GM06990 (cell line): Measurements from ENCODE around the gene LRFN2.

Experiments
- DNase-seq: peaks from one replicate; pipeline ENCODE4 v3.0.0-alpha.2; 2011; ENCODE audit not compliant: insufficient read length; ENCODE audit errors: extremely low read depth
- H3K27me3 ChIP-seq: replicated peaks from 2 replicates; pipeline ENCODE4 v1.6.0; 2011; ENCODE audit warnings: low read length; ENCODE audit not compliant: control insufficient read depth, insufficient read depth
- H3K36me3 ChIP-seq: 2 replicates; pipeline ENCODE4 v1.5.1; 2011; ENCODE audit warnings: low read length; ENCODE audit not compliant: control insufficient read depth, insufficient read depth
- H3K4me3 ChIP-seq: replicated peaks from 2 replicates; pipeline ENCODE4 v1.5.1; 2011; ENCODE audit warnings: low read depth, mild to moderate bottlenecking, control low read depth, low read length
- CTCF ChIP-seq: IDR thresholded peaks from 2 replicates; pipeline ENCODE4 v1.5.1; 2011; ENCODE audit warnings: low read length, control low read depth, mild to moderate bottlenecking, inconsistent platforms; ENCODE audit not compliant: insufficient read depth, poor library complexity, severe bottlenecking

Gene LRFN2

GRCh38 chr6:40545954-40546353 is 41.2 kb downstream of the LRFN2 start:
- Histone ChIP-seq H3K36me3 (no peaks in the 10 kb centered on the region), H3K4me3 (no peak overlapping the region), H3K27me3 (no peaks in the 10 kb centered on the region; the same call in 1 of the 2 replicates)
- DNase-seq: no peak
- TF ChIP-seq CTCF: no peak

DNA sequence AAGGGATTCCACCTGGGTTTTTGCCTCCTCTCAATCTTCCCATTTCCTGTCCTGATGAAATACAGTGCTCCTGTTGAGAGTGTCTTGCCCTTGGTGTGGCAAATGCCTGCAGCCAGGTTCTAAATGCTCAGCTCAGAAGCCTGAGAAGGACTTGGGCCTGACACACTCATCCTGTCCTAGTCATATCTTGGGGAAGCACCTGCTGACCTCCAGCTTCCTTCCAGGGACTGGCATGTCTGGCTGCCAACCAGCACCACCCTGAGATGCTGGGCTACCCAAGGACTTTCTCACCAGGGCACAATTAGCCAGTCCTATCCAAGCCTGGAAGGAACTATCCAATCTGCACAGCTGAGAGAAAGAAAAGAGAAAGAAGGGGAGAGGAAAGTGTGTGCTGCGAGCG is 43.4 kb downstream of the LRFN2 start:
- no peak for DNase-seq
- Histone ChIP-seq H3K27me3 (no peaks in the 10 kb centered on the region; the same call in 1 of the 2 replicates), H3K4me3 (no peak overlapping the region), H3K36me3 (no peaks in the 10 kb centered on the region)
- TF ChIP-seq CTCF: no peak

- DNase-seq: no peak
- Histone ChIP-seq H3K4me3 (no peak overlapping the region), H3K36me3 (no peaks in the 10 kb centered on the region), H3K27me3 (no peaks in the 10 kb centered on the region; the same call in 1 of the 2 replicates)
- no peak for TF ChIP-seq CTCF
These were observed 44.0 kb downstream of the LRFN2 start for GRCh38 chr6:40543146-40543545.

GRCh38 chr6:40542175-40542764 is 44.9 kb downstream of the LRFN2 start:
- TF ChIP-seq CTCF: no peak
- Histone ChIP-seq H3K4me3 (no peak overlapping the region), H3K36me3 (no peaks in the 10 kb centered on the region), H3K27me3 (no peaks in the 10 kb centered on the region; the same call in 1 of the 2 replicates)
- no peak for DNase-seq

- Histone ChIP-seq H3K27me3 (no peaks in the 10 kb centered on the region; the same call in 1 of the 2 replicates), H3K36me3 (no peaks in the 10 kb centered on the region), H3K4me3 (no peak overlapping the region)
- no peak for TF ChIP-seq CTCF
- DNase-seq: no peak
These were observed 45.5 kb downstream of the LRFN2 start for GRCh38 chr6:40541556-40542174.
